Brain microvascular endothelial cell (primary cell): ENCODE measurements around the gene NUP153.

ENCODE experiments used
- DNase-seq: peaks from one replicate; pipeline ENCODE4 v3.0.0-alpha.2; 2020
- H3K27ac ChIP-seq: fragments of 250-450 bp; sonication (Bioruptor Pico); 2 replicates; pipeline ENCODE4 v1.5.1; 2020; ENCODE audit warnings: mild to moderate bottlenecking, moderate library complexity
- H3K27me3 ChIP-seq: fragments of 250-450 bp; sonication (Bioruptor Pico); replicated peaks from 2 replicates; pipeline ENCODE4 v1.5.1; 2020; ENCODE audit warnings: mild to moderate bottlenecking
- H3K36me3 ChIP-seq: fragments of 250-450 bp; sonication (Bioruptor Pico); replicated peaks from 2 replicates; pipeline ENCODE4 v1.5.1; 2020; ENCODE audit warnings: mild to moderate bottlenecking
- H3K4me3 ChIP-seq: 2 replicates; pipeline ENCODE4 v1.5.1; 2011; ENCODE audit warnings: low read depth, mild to moderate bottlenecking, control low read depth, low read length, moderate library complexity
- in situ Hi-C: cut with HindIII; loops from 2 replicates; pipeline ENCODE4 v1.10.0; 2017; ENCODE audit warnings: low sequenced_read_pairs, low pct_ligation_motif_present
- TF ChIP-seq, protein P1 (sequence below): IDR thresholded peaks from 2 replicates; pipeline ENCODE4 v1.5.1; 2011; ENCODE audit warnings: low read depth, mild to moderate bottlenecking, moderate library complexity, low read length, control low read depth, inconsistent platforms; ENCODE audit errors: missing control alignments

NUP153 gene

GRCh38 chr6:17683428-17683827, 23.3 kb downstream of the NUP153 start:
- Histone ChIP-seq H3K27me3 (no peaks in the 10 kb centered on the region), H3K27ac (no peak overlapping the region), H3K4me3 (no peak overlapping the region), H3K36me3 (peaks cover 9% of the 10 kb centered on the region)
- no peak for DNase-seq
- TF ChIP-seq, protein P1, sequence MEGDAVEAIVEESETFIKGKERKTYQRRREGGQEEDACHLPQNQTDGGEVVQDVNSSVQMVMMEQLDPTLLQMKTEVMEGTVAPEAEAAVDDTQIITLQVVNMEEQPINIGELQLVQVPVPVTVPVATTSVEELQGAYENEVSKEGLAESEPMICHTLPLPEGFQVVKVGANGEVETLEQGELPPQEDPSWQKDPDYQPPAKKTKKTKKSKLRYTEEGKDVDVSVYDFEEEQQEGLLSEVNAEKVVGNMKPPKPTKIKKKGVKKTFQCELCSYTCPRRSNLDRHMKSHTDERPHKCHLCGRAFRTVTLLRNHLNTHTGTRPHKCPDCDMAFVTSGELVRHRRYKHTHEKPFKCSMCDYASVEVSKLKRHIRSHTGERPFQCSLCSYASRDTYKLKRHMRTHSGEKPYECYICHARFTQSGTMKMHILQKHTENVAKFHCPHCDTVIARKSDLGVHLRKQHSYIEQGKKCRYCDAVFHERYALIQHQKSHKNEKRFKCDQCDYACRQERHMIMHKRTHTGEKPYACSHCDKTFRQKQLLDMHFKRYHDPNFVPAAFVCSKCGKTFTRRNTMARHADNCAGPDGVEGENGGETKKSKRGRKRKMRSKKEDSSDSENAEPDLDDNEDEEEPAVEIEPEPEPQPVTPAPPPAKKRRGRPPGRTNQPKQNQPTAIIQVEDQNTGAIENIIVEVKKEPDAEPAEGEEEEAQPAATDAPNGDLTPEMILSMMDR, result no peak
- in situ Hi-C loops, result no loop called here

- Histone ChIP-seq H3K36me3 (peaks cover 3% of the 10 kb centered on the region), H3K4me3 (no peak overlapping the region), H3K27ac (no peak overlapping the region), H3K27me3 (no peaks in the 10 kb centered on the region)
- in situ Hi-C loops, result no loop called here
- TF ChIP-seq, protein P1, result no peak
- no peak for DNase-seq
Observed at GRCh38 chr6:17679726-17680125, 27.0 kb downstream of the NUP153 start.

DNA sequence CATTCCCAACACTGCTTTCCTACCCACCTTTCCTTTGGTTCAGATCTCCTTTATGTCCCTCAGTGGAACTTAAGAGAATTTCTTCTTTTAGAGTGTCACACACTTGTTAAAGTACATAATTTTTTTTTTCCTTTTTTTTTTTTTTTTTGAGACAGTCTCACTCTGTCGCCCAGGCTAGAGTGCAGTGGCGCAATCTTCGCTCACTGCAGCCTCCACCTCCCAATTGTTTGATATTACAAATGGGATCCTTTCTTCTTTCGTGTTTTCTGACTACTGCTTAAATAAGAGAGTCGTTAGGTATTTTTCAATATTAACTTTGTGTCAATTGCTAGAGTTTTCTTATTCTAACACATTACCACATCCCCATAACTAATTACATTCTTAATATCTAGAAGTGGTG, 29.1 kb downstream of the NUP153 start:
- Histone ChIP-seq H3K27me3 (no peaks in the 10 kb centered on the region), H3K4me3 (no peak overlapping the region), H3K36me3 (peaks cover 11% of the 10 kb centered on the region), H3K27ac (no peak overlapping the region)
- in situ Hi-C loops, result no loop called here
- DNase-seq, result no peak
- TF ChIP-seq, protein P1, result no peak

GRCh38 chr6:17673543-17674254, 33.0 kb downstream of the NUP153 start:
- DNase-seq, result no peak
- Histone ChIP-seq H3K36me3 (peaks cover 23% of the 10 kb centered on the region), H3K27ac (no peak overlapping the region), H3K27me3 (no peaks in the 10 kb centered on the region), H3K4me3 (no peak overlapping the region)
- in situ Hi-C loops, result no loop called here
- TF ChIP-seq, protein P1, result no peak

DNA sequence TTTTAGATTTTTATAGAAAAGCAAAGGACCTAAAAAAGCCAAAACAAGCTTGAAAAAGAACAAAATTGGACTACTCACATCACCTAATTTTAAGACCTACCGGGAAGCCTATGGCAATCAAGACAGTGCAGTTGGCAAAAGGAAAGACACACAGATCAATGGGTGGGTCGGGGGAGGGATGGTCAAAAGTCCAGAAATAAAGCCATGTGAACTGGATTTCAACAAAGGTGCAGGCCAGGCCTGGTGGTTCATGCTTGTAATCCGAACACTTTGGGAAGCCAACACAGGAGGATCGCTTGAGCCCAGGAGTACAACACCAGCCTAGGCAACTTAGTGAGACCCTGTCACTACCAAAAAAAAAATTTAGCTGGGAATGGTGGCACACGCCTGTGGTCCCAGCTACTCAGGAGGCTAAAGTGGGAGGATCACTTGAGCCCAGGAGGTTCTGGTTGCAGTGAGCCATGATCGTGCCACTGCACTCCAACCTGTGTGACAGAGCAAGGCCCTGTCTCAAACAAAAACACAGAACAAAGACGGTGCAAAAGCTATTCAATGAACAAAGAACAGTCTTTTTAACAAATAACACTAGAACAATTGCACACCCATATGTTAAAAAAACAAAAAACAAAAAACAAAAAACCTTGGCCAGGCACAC, 34.5 kb downstream of the NUP153 start:
- TF ChIP-seq, protein P1, result no peak
- Histone ChIP-seq H3K27me3 (no peaks in the 10 kb centered on the region), H3K36me3 (peaks cover 31% of the 10 kb centered on the region), H3K27ac (no peak overlapping the region), H3K4me3 (no peak overlapping the region)
- DNase-seq, result no peak
- in situ Hi-C loops, result no loop called here
